Superior temporal gyrus (tissue), 1 donor: ENCODE measurements around the gene EPS8L3.

Experiments used
- DNase-seq: peaks from one replicate; pipeline ENCODE4 v3.0.0-alpha.2; 2016; ENCODE audit errors: extremely low spot score

EPS8L3 gene

DNA sequence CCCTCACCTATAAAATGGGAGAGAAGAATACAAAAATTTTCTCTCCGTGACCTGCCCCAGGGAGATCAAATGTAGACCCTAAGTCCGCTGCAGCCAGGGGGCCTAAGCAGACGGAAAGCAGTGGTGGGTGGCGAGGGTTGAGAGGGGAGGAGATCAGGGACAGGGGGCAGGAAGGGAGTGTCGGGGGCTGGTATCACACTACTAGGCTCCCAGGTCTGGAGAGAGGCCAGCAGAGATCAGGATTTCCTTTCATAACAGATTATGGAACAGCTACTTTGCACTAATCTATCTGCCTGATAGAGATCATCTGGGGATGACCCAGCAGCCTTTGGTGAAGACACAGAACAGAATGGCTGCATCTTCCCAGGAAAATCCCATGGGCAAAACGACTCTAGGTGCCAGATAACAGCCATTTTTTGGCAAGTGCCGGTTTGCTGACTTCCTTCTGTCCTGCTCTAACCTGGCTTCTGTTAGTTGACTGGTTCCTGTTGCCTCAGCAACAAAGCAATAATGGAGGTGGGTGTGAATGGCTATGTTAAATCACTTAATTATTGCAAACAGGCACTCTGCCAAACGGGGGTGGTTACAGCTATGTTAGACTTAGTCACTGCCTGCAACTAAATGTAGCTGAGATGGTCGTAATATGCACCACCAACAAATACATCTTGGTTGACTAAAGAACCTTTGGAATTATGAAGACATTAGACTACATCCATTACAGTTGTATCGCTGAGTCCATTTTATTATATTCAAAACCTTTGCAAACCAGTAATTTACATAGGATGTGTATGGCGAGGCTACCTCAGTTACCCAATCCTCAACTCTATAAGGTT lies 30.0 kb upstream of the EPS8L3 start:
- DNase-seq, result peak; percentile 56

DNA sequence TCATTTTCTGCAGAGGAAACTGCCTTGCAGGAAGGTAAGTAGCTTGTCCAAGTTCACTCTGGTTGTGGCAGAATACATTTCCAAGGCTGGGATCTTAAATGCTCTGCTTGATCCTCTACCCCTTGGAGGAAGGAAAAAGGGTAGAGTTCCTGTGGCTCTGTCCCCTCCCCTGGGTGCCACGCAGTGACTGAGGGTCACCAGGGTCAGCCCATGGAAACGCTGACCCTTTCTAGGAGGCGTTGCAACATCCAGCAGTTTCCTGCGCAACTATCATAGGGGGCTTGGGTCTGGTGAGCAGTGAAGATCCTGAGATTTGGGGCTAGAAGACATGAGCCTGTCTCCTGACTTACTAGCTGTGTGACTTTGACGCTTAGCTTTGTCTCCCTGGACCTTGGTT lies 29.4 kb upstream of the EPS8L3 start:
- DNase-seq, result no peak

GRCh38 chr1:109792056-109792831 lies 28.5 kb upstream of the EPS8L3 start:
- peak; percentile 71 for DNase-seq

- DNase-seq, result no peak
Observed at GRCh38 chr1:109791495-109792043, 27.8 kb upstream of the EPS8L3 start.

DNA sequence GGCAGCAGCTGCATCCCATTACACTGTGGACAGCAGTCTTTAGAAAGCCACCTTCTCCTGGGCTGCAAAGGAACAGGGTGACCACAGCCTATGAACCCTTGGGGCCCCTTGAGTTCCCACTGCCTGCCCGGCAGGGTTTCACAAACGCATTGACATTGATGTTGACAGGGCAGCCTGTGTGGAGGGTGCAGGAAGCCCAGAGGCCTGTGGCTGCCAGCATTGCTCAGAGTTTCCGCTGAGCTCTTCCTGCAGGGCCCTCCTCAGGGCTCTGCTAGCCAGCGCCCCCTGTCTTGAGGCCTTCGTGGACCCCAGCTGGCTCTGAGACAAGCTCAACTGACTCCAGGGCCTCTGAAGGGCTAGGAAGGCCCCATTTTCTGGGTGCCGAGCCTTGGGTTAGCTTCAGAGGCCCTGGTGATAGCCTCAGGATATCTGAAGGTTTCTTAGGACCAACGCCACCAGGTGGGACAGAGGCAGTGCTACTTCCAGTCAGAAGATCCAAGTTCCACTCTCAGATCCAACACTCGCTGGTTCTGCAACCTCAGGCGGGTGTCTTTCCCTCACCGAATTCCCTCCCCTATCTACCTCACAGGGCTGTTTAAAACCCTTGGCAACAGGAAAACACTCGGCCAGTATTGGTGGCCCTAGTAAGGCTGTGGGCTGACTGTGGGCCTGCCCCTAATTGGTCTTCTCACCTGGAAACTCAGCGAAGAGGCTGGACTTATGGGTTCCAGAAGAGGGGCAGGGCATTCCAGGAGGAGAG lies 27.2 kb upstream of the EPS8L3 start:
- DNase-seq, result no peak

GRCh38 chr1:109790329-109790728 lies 26.6 kb upstream of the EPS8L3 start:
- no peak for DNase-seq

- no peak for DNase-seq
Observed at GRCh38 chr1:109789551-109790180, 25.9 kb upstream of the EPS8L3 start.

DNA sequence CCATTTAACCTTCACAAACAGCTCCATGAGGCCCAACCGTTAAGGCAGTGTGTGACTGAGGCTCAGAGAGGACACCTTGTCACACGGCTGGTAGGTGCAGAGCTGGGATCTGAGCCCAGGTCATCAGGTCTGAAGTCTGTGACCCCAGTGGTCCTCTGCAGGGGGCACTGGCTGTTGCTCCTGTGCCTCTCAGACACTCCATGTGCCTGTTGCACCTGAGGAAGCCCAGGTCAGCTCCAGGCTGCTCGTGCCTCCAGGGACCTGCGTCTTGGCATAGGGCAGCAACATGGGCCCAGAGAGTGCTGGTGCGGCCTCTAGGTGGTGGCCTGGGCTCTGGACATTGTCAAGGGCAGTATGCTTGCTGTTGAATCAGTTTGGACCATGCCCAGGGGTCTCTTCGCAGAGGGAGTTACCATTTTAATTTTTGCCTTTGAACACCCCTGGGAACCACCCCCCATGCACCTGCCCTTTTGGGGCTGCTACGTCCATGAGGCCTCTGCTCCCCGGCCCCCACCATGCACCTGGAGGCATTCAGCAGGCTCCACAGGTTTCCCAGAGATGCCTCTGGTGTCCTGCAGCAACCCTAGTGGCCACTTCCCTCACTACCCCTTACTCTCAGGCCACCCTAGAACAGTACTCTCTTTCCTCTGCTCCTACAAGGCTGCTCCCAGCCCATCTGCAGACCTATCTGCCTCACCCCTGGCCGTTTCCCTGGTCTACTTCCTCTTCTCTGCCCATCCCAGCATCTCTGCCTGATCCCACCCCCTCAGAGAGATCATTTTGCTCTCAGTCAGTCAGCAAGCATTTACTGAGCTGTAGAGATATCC lies 25.2 kb upstream of the EPS8L3 start:
- DNase-seq, result no peak

- DNase-seq, result no peak
Observed at GRCh38 chr1:109787845-109788601, 24.3 kb upstream of the EPS8L3 start.

- DNase-seq, result no peak
Observed at GRCh38 chr1:109787211-109787844, 23.6 kb upstream of the EPS8L3 start.

GRCh38 chr1:109786531-109787021 lies 22.9 kb upstream of the EPS8L3 start:
- DNase-seq, result no peak

DNA sequence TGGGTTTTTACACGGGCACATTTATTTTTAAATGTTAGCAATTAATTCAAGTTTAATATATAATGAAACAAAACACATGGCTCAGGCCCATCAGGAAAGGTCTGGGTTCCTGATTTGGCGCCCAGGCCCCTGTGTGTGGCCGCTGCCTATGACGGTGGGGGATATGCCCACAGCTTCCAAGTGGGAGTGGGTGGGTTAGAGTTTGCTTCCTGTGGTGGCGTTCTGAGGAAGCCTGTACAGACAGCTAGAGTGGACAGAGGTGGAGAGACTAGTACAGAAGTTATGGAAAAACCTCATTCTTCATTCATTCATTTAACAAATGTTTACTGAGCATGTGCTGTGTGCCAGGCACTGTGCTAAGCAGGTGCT lies 22.4 kb upstream of the EPS8L3 start:
- DNase-seq, result no peak

DNA sequence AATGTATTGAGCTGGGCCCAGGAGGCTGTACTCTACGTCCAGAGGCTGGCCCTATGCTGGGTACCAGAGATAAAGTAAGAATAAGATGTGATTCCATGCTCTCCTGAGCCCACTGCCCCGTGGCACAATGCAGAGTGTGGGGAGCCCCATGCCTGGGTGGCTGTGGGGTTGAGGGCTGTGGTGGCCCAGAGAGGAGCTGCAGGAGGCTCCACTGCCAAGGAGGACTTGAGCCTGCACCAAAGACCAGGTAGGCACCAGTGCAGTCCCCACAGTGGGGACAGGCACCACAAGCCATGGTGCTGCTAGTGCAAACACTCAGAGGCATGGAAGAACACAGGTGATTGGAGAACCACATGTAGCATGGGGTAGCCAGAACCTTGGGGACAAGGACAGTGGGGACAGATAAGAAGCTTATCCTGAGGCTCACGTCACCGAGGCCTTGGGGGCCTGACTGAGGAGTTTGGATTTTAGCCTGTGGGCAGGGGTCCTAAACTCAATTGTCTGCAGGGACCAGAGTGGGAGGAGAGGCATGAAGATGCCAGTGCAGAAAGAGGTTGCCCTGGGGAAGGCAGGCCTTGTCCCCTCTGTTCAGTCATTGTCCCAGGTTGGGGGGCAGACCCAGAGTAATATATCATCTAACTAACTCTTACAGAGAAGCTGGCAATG lies 21.9 kb upstream of the EPS8L3 start:
- DNase-seq, result no peak

DNA sequence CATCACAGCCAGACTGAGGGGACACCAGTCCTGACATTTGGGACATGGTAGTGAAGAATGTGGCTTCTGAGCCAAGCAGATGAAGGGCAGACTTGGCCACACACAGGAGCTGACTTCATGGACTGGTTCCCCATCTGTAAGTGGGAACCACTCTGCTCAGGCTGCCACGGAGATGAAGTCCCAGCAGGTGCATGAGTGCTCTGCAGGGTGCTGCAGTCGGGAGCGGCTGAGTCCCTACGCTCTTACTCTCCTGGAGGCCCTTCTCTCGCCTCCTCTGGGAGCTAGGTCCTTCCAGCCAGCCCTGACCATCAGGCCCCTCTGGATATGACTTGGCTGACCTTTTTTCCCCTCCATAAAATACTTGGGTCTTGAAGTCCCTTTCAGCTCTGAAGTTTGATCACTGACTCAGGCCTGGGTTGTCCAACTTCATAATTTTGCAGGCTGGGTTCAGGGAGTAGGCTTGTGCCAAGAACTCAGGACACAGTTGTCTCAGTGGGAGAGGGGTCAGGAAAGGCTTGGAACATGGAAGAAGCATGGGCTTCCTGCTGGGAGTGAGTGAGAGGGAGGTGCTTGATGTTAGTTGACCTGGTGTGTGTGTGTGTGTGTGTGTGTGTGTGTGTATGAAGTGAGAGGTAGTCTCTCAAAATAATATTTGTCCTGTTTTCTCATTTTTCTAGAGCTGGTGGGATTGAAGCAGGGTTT lies 21.0 kb upstream of the EPS8L3 start:
- no peak for DNase-seq

- no peak for DNase-seq
Observed at GRCh38 chr1:109783436-109783835, 19.7 kb upstream of the EPS8L3 start.

DNA sequence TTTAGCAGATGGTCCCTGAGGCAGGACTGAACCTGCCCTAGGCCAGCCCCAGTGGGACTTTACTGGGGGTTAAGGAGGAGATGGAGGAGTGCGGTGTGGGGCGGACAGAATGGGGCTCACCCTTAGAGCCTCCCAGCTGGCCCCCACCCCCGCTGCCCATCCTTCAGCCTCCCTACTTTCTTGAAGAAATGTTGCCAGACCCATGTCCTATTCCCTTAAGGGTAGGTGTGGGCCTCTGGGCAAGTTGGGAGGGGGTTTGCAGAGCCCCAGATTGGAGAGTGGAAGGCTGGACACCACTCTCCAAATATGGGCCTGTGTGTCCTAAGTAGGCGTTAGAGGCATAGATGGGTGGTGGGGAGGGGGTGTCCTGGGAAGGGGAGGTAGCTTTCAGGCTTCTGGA lies 19.2 kb upstream of the EPS8L3 start:
- no peak for DNase-seq

DNA sequence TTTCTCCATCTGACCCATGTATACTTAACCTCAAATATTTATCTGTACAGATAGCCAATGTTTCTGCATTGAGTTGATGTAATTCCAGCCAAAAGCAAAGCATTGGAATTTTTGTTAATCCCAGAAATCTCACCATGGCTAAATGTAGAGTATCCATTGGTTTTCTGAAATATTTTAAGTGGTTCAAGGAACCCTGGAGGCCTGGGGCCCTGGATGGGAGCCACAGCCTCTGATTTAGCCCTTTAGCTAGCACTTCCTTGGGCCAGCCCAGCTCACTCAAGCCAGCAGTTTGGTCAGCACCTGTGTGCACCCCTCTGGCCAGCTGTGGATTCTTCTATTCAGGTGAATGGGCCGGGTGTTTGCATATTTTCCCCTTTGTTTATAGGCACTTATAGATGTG lies 18.8 kb upstream of the EPS8L3 start:
- DNase-seq, result no peak

GRCh38 chr1:109781806-109782205 lies 18.1 kb upstream of the EPS8L3 start:
- no peak for DNase-seq
